ENCODE measurements around the gene CKB.
A peak's percentile ranks its signal among the peaks of the same experiment; 100 is the strongest.

Gene CKB

GRCh38 chr14:103522649-103523574 is at the start of gene CKB:
CKB (minus strand) TSS chr14:103522830; CDS start chr14:103522493, 337 bp downstream.
- no peak for DNase-seq (ENCODE audit: low read depth)

- no peak for DNase-seq (ENCODE audit: low read depth)
Observed at GRCh38 chr14:103569408-103569807, 46.8 kb upstream of the CKB start.

GRCh38 chr14:103568952-103569351 is 46.3 kb upstream of the CKB start:
- no peak for DNase-seq (ENCODE audit: low read depth)

GRCh38 chr14:103563844-103564505 is 41.3 kb upstream of the CKB start:
- no peak for DNase-seq (ENCODE audit: low read depth)

GRCh38 chr14:103563226-103563620 is 40.6 kb upstream of the CKB start:
- peak; percentile 18 for DNase-seq (ENCODE audit: low read depth)

- DNase-seq (ENCODE audit: low read depth) = peak; percentile 78
Observed at GRCh38 chr14:103562429-103563225, 40.0 kb upstream of the CKB start, which contains the start of the genes BAG5 and COA8. BAG5 (minus strand) TSS chr14:103562657; CDS start chr14:103561164, 1,493 bp downstream. COA8 (plus strand) TSS chr14:103562960; CDS start chr14:103563002, 42 bp downstream.

- DNase-seq (ENCODE audit: low read depth) = no peak
Observed at GRCh38 chr14:103562179-103562428, 39.5 kb upstream of the CKB start.

GRCh38 chr14:103561381-103562178 is 39.0 kb upstream of the CKB start:
- no peak for DNase-seq (ENCODE audit: low read depth)

GRCh38 chr14:103560691-103561090 is 38.1 kb upstream of the CKB start:
- DNase-seq (ENCODE audit: low read depth) = no peak

- DNase-seq (ENCODE audit: low read depth) = no peak
Observed at GRCh38 chr14:103559766-103560165, 37.1 kb upstream of the CKB start.

- no peak for DNase-seq (ENCODE audit: low read depth)
Observed at GRCh38 chr14:103558071-103558882, 35.6 kb upstream of the CKB start.

GRCh38 chr14:103556946-103557758 is 34.5 kb upstream of the CKB start:
- no peak for DNase-seq (ENCODE audit: low read depth)

GRCh38 chr14:103555559-103556337 is 33.1 kb upstream of the CKB start:
- no peak for DNase-seq (ENCODE audit: low read depth)

- no peak for DNase-seq (ENCODE audit: low read depth)
Observed at GRCh38 chr14:103552846-103553210, 30.2 kb upstream of the CKB start.

- DNase-seq (ENCODE audit: low read depth) = no peak
Observed at GRCh38 chr14:103552011-103552845, 29.6 kb upstream of the CKB start.

- no peak for DNase-seq (ENCODE audit: low read depth)
Observed at GRCh38 chr14:103551338-103551762, 28.7 kb upstream of the CKB start.

GRCh38 chr14:103550451-103551337 is 28.1 kb upstream of the CKB start:
- no peak for DNase-seq (ENCODE audit: low read depth)
